Activated CD8-positive, alpha-beta memory T cell treated with anti-CD3 and anti-CD28 coated beads for 36 hours (primary cell): Measurements from ENCODE around the gene ZNF579. TPM values are rescaled to one million over a fixed set of nuclear protein-coding genes. Genes with fewer than 3 reads are reported as not detected.
"Not testable (repeated sequence)": the region's sequence is repeated elsewhere in the genome, so short reads cannot be mapped to it uniquely, and the experiment has no call there.

Experiments
- CTCF ChIA-PET: fragments of 350-600 bp; sonication (Branson Sonifier 250); formaldehyde crosslinking; loops from one replicate; lab custom pipeline; 2021; ENCODE audit warnings: antibody characterized with exemption; lab: Charles Lee
- POLR2A ChIA-PET: fragments of 350-600 bp; sonication (Branson Sonifier 250); formaldehyde crosslinking; loops from one replicate; lab custom pipeline; 2021; ENCODE audit warnings: antibody characterized with exemption; lab: Charles Lee
- total RNA-seq, 2 experiments: library from RNA; stranded (reverse); gene quantifications; one replicate each; pipeline ENCODE4 v1.2.3, GENCODE V29; 2021

The ZNF579 gene
- total RNA-seq, 2 experiments from 2014 or later: 6.9 to 7.5 TPM

- ChIA-PET POLR2A (no interaction called here), CTCF (no interaction called here)
Observed at GRCh38 chr19:55536951-55537740, 43.5 kb downstream of the ZNF579 start, which contains the start of gene SBK2. Gene SBK2 (minus strand): TSS chr19:55537133. CDS start chr19:55536294, 839 bp downstream.

- ChIA-PET CTCF (no interaction called here), POLR2A (no interaction called here)
Observed at GRCh38 chr19:55536366-55536765, 44.3 kb downstream of the ZNF579 start.

GRCh38 chr19:55535965-55536350 is 44.7 kb downstream of the ZNF579 start:
- CTCF ChIA-PET: no interaction called here
- POLR2A ChIA-PET: no interaction called here

GRCh38 chr19:55535173-55535964 is 45.3 kb downstream of the ZNF579 start:
- ChIA-PET CTCF (no interaction called here), POLR2A (no interaction called here)

GRCh38 chr19:55534280-55534679 is 46.4 kb downstream of the ZNF579 start:
- POLR2A ChIA-PET: not testable (repeated sequence)
- CTCF ChIA-PET: interaction anchor here (0.6 to 0.7 kb wide), 2 partner anchors 13 to 1725 kb away, joined by 3 to 4 read pairs; no protein-coding TSS in a partner anchor

- POLR2A ChIA-PET: no interaction called here
Observed at GRCh38 chr19:55530996-55531395, 49.7 kb downstream of the ZNF579 start.

GRCh38 chr19:55529636-55530234 is 50.9 kb downstream of the ZNF579 start:
- POLR2A ChIA-PET: no interaction called here
- CTCF ChIA-PET: no interaction called here

More at GRCh38 chr19:55530996-55531395, 49.7 kb downstream of the ZNF579 start:
- CTCF ChIA-PET: no interaction called here

- ChIA-PET CTCF (no interaction called here), POLR2A (no interaction called here)
Observed at GRCh38 chr19:55528030-55528803, 52.4 kb downstream of the ZNF579 start.

- POLR2A ChIA-PET: no interaction called here
- CTCF ChIA-PET: no interaction called here
Observed at GRCh38 chr19:55527197-55528029, 53.2 kb downstream of the ZNF579 start.

Other genes with a start within 250 kb of the ZNF579 start
- 10 to 100 TPM; 17.4 to 18.1 TPM for gene KMT5C, start 241.0 kb downstream of the ZNF579 start, total RNA-seq
- gene COX6B2, start 226.1 kb downstream of the ZNF579 start, total RNA-seq: not detected
- gene GARIN5B, start 217.6 kb downstream of the ZNF579 start, total RNA-seq: not detected
- under 1 TPM; 0.08 to 0.21 TPM for gene IL11, start 210.4 kb downstream of the ZNF579 start, total RNA-seq
- not detected for gene TMEM190, start 204.0 kb downstream of the ZNF579 start, total RNA-seq
- gene TMEM238, start 196.6 kb downstream of the ZNF579 start, total RNA-seq: 10 to 100 TPM; 11.3 to 12.1 TPM
- gene RPL28, start 194.9 kb downstream of the ZNF579 start, total RNA-seq: 1,000 to 10,000 TPM; 2,223 to 2,277 TPM
- gene UBE2S, start 173.1 kb downstream of the ZNF579 start, total RNA-seq: 100 to 1,000 TPM; 296 to 311 TPM
- gene SHISA7, start 137.5 kb downstream of the ZNF579 start, total RNA-seq: not detected
- gene ISOC2, start 119.2 kb downstream of the ZNF579 start, total RNA-seq: 10 to 100 TPM; 34.4 to 36.6 TPM
- not detected for gene C19orf85, start 116.1 kb downstream of the ZNF579 start, total RNA-seq
- 1 to 10 TPM; 6.4 to 7.4 TPM for gene ZNF628, start 104.2 kb downstream of the ZNF579 start, total RNA-seq
- gene NAT14, start 95.7 kb downstream of the ZNF579 start, total RNA-seq: 10 to 100 TPM; 32.7 to 33.1 TPM
- under 1 TPM; 0.63 to 0.99 TPM for gene SSC5D, start 92.4 kb downstream of the ZNF579 start, total RNA-seq
- not detected for gene SBK2, start 43.7 kb downstream of the ZNF579 start, total RNA-seq
- not detected for gene SBK3, start 35.3 kb downstream of the ZNF579 start, total RNA-seq
- 10 to 100 TPM; 17.4 to 17.8 TPM for gene FIZ1, start 18.7 kb upstream of the ZNF579 start, total RNA-seq
- 10 to 100 TPM; 11.9 to 13.2 TPM for gene ZNF524, start 19.4 kb upstream of the ZNF579 start, total RNA-seq
- gene ZNF865, start 24.8 kb upstream of the ZNF579 start, total RNA-seq: 10 to 100 TPM; 11.8 to 12.0 TPM
- 1 to 10 TPM; 2.8 to 3.0 TPM for gene ZNF784, start 43.7 kb upstream of the ZNF579 start, total RNA-seq
- 10 to 100 TPM; 31.3 to 32.0 TPM for gene ZNF580, start 60.2 kb upstream of the ZNF579 start, total RNA-seq
- gene ZNF581, start 62.8 kb upstream of the ZNF579 start, total RNA-seq: 10 to 100 TPM; 32.6 to 33.6 TPM
- 1 to 10 TPM; 4.3 to 4.4 TPM for gene CCDC106, start 67.4 kb upstream of the ZNF579 start, total RNA-seq
- gene U2AF2, start 74.2 kb upstream of the ZNF579 start, total RNA-seq: 100 to 1,000 TPM; 351 to 381 TPM
- 10 to 100 TPM; 40.1 to 41.8 TPM for gene EPN1, start 94.4 kb upstream of the ZNF579 start, total RNA-seq
- not detected for gene NLRP9, start 157.6 kb upstream of the ZNF579 start, total RNA-seq
- not detected for gene RFPL4A, start 178.2 kb upstream of the ZNF579 start, total RNA-seq
- not detected for gene RFPL4AL1, start 188.3 kb upstream of the ZNF579 start, total RNA-seq